ENCODE measurements around the gene CCDC88A. TPM values are rescaled to one million over a fixed set of nuclear protein-coding genes. Genes with fewer than 3 reads are reported as not detected.
A peak's percentile ranks its signal among the peaks of the same experiment; 100 is the strongest.
"Not testable (repeated sequence)": the region's sequence is repeated elsewhere in the genome, so short reads cannot be mapped to it uniquely, and the experiment has no call there.

CCDC88A gene
- total RNA-seq, 1 experiment from 2014 or later = 84.5 TPM

- Histone ChIP-seq H3K9me3 (ENCODE audit: low read depth, low read length, poor library complexity, severe bottlenecking) (no peaks in the 10 kb centered on the region), H3K36me3 (ENCODE audit: insufficient read depth, low read length, poor library complexity, severe bottlenecking) (no peaks in the 10 kb centered on the region), H3K27ac (ENCODE audit: low read depth, low read length, poor library complexity, severe bottlenecking) (no peak overlapping the region), H3K27me3 (replicated peaks; ENCODE audit: insufficient read depth, low read depth, low read length, poor library complexity) (no peaks in the 10 kb centered on the region), H3K4me1 (ENCODE audit: insufficient read depth, low read length, poor library complexity, severe bottlenecking) (no peaks in the 10 kb centered on the region), H3K4me3 (ENCODE audit: low read depth, low read length, poor library complexity, severe bottlenecking) (no peak overlapping the region)
- intact Hi-C loops (cut with micrococcal nuclease; ENCODE audit: unreplicated experiment) = no loop called here
- TF ChIP-seq EZH2 (IDR thresholded peaks at IDR 0.05; ENCODE audit: borderline replicate concordance, low read depth, low read length, poor library complexity, severe bottlenecking) = no peak
- TF ChIP-seq CTCF (conservative IDR thresholded peaks at IDR 0.05; ENCODE audit: low read depth, low read length) = no peak
- CTCF ChIA-PET = no interaction called here
- no peak for DNase-seq (ENCODE audit: low spot score)
- no TSS peak for BruUV-seq (replicated peaks)
- POLR2A ChIA-PET (ENCODE audit: low non-redundant PET) = no interaction called here
Measured at GRCh38 chr2:55277310-55277709, 142.3 kb downstream of the CCDC88A start.

DNA sequence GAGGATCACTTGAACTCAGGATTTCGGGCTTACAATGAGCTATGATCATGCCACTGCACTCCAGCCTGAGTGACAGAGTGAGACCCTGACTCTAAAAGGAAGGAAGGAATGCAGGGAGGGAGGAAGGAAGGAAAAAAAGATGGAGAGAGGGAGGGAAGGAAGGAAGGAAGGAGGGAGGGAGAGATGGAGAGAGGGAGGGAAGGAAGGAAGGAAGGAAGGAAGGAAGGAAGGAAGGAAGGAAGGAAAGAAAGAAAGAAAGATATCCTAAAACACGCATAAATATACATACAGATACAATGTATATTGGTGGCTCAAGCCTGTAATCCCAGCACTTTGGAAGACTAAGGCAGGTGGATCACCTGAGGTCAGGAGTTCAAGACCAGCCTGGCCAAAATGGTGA, 145.3 kb downstream of the CCDC88A start:
- H3K27ac ChIP-seq (ENCODE audit: low read depth, low read length, poor library complexity, severe bottlenecking); H3K36me3 ChIP-seq (ENCODE audit: insufficient read depth, low read length, poor library complexity, severe bottlenecking); BruUV-seq (replicated peaks); CTCF ChIA-PET; H3K4me3 ChIP-seq (ENCODE audit: low read depth, low read length, poor library complexity, severe bottlenecking); H3K4me1 ChIP-seq (ENCODE audit: insufficient read depth, low read length, poor library complexity, severe bottlenecking); DNase-seq (ENCODE audit: low spot score); intact Hi-C loops (cut with micrococcal nuclease; ENCODE audit: unreplicated experiment); POLR2A ChIA-PET (ENCODE audit: low non-redundant PET); H3K27me3 ChIP-seq (replicated peaks; ENCODE audit: insufficient read depth, low read depth, low read length, poor library complexity); H3K9me3 ChIP-seq (ENCODE audit: low read depth, low read length, poor library complexity, severe bottlenecking): not testable (repeated sequence)

DNA sequence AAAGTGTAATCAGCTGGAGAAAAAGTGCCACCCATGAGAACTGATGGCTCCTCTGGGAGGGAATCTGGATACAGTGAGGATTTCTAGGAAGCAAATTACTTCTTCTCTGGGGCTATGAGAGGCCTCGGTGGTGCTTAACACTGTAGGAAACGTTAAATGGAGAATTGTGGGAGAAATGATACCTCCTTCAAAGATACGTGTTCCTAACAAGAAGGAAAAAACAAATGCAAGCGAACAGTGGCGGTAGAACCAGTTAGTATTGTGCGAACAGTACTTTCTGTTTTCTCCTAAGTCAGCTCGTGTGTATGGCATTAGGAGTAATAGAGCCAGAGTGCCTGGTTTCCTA, 150.0 kb downstream of the CCDC88A start:
- Histone ChIP-seq H3K36me3 (ENCODE audit: insufficient read depth, low read length, poor library complexity, severe bottlenecking) (peaks cover 9% of the 10 kb centered on the region), H3K27me3 (replicated peaks; ENCODE audit: insufficient read depth, low read depth, low read length, poor library complexity) (no peaks in the 10 kb centered on the region), H3K9me3 (ENCODE audit: low read depth, low read length, poor library complexity, severe bottlenecking) (no peaks in the 10 kb centered on the region), H3K4me1 (ENCODE audit: insufficient read depth, low read length, poor library complexity, severe bottlenecking) (no peaks in the 10 kb centered on the region), H3K27ac (ENCODE audit: low read depth, low read length, poor library complexity, severe bottlenecking) (peak overlapping the region; percentile 72), H3K4me3 (ENCODE audit: low read depth, low read length, poor library complexity, severe bottlenecking) (peak overlapping the region; percentile 65)
- TSS peak; percentile 96 for BruUV-seq (replicated peaks)
- CTCF ChIA-PET = interaction anchor here (0.7 kb wide), 1 partner anchor 1163 kb away, joined by 3 read pairs; no protein-coding TSS in a partner anchor
- TF ChIP-seq CTCF (conservative IDR thresholded peaks at IDR 0.05; ENCODE audit: low read depth, low read length) (no peak), EZH2 (IDR thresholded peaks at IDR 0.05; ENCODE audit: borderline replicate concordance, low read depth, low read length, poor library complexity, severe bottlenecking) (no peak)
- intact Hi-C loops (cut with micrococcal nuclease; ENCODE audit: unreplicated experiment) = loop anchor here (10.0 kb wide), 2 partner anchors 165 to 345 kb away; partner anchors contain the start of gene PPP4R3B
- POLR2A ChIA-PET (ENCODE audit: low non-redundant PET) = interaction anchor here (0.6 kb wide), 1 partner anchor 39 kb away, joined by 4 read pairs; no protein-coding TSS in a partner anchor
- DNase-seq (ENCODE audit: low spot score) = peak; percentile 10

All from A673 (cell line).